Measurements from ENCODE around the gene ADORA2A.

Gene ADORA2A

DNA sequence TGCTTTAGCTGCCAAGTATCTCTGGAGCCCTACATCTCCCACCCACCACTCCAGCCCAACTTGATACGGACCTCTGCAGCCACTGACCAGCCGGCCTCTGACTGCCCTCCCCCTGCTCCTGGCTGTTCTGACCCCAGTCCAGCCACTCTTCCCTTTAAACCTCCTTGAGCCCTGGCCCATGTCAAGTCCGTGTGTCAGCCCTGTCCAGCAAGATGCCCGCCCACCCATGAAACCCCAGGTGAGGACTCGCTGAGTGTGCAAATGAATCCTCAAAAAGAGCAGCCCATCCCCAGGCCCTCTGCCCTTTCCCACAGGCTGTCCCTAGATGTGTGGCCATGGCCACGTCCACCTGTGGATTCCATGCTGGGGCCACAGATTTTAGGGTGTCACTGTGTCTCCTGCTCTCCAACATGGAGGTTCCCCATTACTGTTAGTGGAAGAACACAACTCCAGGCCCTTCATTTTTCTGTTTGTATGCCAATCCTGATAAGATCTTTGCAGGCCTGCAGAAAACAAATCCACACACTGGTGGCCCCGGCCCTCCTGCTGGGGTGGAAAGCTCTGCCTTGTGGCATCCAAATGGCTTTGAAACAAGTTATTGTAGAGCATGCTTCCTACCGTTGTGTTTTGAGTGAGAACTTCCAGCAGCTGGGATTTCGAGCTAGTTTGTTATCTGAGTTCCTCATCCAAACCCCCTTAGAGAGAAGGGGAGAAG lies 22.7 kb upstream of the ADORA2A start:
- DNase-seq, result no peak

DNA sequence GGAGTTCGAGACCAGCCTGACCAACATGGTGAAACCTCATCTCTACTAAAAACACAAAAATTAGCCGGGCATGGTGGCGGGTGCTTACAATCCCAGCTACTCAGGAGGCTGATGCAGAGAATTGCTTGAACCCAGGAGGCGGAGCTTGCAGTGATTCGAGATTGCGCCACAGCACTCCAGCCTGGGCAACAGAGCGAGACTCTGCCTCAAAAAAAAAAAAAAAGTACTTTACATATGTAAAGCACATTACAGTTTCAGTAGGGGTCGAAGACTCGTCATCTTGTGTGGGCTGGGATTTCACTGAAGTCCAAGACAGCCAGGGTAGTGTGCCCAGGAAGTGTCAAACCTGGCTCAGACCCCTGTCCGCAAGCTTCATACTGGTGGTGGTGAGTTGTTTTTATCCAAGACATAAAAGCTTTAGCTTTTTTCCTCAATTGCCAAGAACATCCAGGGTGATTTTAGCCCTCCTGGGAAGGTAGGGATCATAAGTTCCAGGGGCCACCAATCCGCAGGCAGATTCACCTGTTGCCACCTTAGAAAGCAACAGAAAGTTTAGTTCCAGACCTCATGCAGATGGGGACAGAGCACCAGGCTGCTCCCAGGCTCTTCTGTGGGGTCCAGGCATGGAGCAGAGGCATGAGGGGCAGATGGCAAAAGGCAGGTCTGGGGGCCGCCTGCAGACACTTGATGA lies 21.6 kb upstream of the ADORA2A start:
- DNase-seq, result no peak

DNA sequence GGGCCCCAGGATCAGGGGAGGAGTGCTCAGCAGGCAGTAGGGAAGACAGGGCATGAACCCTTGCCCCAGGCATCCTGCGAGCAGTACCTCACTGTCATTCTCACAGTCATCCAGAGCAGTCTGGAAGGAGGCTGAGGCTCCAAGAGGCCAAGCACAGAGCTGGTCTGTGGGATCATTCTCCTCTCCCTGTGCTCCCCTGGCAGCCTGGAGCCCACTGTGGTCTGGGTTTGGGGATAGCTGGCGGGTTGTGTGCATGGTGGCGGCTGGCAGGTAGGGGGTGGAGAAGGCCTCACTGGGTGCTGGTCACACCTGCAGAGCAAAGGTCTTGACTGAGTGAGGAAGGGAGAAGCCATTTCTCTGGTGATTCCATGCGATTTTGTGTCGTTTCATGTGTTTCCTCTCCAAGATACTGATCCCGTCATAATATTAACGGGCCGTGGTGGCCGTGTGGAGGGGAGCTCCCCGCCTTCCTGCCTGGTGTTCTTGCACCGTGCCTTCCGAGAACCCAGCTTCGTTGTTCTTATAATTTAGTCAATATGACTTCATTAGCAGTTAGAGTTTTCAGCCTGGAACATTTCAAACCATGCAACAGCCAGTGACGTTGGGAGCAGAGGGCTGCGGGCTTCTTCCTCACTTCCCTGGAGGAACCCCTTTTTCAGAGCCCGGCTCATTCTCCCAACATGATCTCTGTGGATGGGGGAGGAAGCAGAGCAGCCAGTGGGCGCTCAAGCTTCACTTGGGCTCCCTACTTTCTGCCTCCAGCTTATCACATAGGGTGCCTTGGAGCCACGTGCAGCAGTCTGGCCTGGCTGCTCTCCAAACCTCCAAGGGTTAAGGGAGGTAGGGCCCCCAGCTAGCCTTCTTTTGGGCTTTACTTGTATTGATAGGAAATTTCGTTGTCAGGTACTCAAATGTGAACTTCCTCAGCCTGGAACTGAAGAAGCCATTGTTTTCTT lies 20.8 kb upstream of the ADORA2A start:
- no peak for DNase-seq

DNA sequence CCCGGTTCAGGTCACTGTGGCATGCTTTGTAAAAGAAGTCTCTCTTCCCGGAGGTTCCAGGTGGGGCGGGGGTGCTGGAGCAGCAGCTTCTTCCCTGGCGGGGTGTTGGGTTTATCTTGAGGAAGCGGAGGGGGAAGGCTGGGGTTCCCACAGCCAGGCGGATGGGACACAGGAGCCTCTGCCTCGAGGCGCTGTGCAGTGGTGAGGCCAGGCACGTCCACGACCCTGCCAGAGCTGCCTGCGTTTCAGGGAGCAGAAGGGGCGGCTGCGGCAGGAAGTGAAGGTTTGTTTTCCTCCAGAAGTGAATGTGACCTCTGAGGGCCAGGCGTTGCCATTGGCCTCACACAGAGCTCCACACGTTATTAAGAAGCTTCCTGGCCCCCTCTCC lies 20.1 kb upstream of the ADORA2A start:
- DNase-seq, result no peak

DNA sequence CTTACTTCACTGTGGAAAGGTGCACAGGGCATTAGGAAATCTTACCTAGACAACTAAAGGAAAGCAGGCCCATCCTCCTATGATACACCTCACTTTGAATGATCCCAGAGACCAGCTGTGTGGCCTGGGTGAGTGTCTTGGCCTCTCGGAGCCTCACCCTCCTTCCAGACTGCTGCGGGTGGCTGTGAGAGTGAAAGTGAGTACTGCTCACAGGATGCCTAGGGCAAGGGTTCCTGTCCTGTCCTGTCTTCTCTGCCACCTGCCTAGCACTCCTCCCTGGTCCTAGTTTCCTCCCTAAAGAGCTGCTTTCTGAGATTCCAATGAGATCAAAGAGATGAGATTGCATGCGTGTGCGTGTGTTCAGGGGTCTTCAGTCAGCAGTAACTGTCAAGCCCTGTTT lies 19.5 kb upstream of the ADORA2A start:
- no peak for DNase-seq

DNA sequence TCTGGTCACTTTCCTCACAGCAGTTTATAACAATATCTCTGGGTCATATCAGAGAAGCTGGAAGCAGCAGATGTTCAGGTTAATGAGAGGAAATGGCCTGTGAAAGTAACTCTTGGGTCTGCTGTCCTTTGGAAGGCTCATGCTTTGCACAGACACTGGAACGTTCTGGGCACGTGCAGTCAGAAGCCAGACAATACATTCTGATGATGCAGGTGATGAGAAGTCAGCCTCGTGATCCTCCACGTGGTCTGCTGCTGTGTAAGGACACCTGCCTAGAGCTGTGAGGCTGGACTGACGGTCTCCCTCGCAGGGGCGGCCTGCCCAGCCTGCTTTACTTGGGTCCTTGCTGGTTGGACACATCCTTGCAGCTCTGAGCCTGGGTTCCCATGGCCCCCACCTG lies 18.8 kb upstream of the ADORA2A start:
- DNase-seq, result no peak

DNA sequence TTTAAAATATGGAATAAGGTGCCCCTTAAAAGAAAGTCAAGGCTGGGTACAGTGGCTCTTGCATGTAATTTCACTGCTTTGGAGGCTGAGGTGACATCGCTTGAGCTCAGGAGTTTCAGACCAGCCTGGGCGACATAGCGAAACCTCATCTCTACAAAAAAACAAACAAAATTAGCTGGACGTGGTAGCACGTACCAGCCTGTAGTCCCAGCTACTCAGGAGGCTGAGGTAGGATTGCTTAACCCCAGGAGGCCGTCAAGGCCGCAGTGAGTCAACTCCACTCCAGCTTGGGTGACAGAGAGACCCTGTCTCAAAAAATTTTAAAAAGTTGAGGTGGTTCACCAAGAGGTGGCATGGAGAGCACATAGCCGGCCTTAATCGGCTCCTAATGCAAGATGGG lies 17.7 kb upstream of the ADORA2A start:
- DNase-seq, result no peak

DNA sequence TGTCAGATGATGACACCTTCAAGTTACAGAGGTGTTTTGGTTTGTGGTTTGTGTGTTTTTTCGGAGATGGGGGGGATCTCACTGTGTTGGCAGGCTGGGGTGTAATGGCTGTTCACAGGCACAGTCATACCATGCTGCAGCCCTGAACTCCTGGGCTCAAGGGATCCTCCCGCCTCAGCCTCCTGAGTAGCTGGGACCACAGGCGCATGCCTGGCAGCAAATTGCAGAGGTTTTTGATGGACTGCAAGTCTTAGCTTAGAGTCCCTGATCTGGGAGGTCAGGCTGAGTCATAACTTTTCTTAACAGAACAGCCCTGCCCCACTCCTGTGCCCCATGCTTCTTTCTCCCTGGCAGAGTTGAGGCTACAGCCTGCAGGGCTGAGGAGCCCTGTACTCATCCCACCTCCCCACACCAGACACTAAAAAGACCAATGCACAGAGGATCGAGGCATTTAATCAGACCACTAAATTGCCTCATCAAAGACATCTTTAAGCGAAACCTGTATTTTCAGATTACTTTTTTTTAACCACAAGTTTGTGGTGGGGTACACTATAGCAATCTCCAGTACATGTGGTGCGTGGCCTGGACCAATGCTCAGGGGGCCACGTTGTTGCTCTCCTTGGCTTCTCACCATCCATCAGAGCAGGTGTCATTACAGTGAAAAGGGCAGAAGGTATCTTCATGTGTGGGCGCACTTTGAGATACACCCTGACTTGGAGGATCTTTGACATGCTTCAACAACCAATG lies 17.1 kb upstream of the ADORA2A start:
- no peak for DNase-seq

DNA sequence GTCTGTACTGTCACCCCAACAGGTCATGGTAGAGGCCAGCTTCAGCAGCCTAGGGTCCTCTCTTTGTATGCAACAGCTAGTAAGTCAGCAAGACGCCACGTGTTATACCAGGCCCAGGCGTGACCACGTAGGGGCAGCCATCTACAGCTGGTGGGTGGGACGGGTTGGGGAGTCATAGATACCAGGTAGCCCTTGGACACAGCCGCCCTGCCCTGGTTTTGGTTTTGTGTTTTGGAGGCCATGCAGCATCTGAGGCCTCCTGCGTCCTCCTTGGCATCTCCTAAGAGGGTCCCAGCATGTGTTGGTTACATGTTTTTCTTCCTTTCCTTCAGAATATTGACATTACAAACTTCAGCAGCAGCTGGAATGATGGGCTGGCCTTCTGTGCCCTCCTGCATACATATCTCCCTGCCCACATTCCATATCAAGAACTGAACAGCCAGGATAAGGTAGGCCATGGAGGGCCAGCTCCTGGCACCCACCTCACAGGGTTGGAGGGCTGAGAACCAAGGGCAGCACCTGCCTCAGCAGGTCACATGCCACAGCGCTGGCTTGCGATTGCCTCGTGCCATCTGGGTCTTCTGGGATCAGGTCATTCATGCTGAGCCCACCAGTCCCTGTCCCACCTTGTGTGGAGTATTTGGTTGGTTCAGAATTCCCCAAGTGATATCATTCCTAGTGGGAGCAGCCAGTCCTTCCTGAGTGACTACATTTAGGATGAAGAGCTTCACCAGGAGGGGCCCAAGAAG lies 16.0 kb upstream of the ADORA2A start:
- no peak for DNase-seq

DNA sequence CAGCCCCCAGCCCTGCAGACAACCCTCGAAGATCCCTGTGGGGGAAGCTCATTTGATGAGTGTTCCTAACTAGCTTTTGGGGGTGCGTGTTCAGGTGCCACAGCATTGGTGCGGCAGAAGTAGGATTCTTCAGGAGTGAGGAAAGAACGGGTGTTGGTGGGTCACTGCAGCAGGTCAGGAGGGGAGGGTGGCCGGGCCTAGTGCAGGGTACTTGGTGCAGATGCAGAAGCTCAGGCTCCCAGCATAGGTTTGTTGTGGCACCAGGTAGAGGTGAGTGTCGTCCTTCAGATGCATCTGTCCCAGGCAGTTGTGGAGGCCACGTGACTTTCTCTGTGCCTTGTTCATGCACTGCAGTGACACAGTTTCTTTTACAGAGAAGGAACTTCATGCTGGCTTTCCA lies 15.1 kb upstream of the ADORA2A start:
- DNase-seq, result no peak

DNA sequence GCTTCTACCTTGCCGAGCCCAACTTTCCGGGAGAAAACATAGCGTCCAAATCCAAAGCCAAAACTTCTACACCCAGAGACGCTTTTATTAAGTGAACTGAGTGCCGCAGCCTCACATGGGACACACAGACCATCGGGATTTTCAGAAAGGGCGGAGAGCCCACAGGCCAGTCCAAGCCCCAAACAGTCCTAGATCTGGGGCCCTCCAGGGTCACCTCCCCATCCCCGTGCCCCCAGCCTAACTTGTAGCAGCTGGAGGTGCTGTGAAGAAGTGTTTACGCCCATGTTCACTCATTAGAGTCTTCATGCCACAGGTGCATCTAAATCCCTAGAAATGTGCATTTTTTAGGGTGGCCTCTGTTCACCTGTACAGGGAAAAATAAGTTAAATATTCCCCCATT lies 14.1 kb upstream of the ADORA2A start:
- no peak for DNase-seq

DNA sequence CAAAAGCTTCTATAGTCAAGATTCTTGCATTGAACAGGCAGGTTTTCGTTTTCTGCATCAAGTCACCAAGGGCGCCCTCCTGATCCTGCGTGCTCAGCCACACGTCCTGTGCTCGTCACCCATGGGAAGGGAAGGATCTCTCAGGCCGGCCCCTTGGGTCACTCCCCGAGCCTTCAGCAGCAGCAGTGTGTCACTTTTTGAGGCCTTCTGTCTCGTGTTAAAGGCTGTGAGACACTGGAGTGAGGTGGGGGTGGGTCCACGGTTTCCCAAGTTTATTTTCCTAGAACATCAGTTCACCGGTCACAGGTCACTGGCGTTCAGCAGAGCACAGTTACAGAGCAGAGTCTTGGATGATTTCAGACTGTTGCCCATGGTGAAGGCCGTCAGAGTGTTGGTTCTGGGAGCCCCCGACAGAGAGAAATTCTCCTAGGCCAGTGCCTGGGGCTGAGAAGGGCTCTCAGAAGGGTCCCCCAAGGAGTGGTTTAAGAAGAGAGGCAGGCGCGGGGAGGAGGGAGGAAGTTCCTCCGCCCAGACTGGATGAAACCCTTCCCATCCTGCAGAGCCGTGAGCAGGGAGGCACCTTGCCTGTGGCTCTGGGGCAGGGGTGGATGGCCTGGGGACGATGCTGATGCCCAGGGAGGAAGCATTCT lies 13.5 kb upstream of the ADORA2A start:
- no peak for DNase-seq

DNA sequence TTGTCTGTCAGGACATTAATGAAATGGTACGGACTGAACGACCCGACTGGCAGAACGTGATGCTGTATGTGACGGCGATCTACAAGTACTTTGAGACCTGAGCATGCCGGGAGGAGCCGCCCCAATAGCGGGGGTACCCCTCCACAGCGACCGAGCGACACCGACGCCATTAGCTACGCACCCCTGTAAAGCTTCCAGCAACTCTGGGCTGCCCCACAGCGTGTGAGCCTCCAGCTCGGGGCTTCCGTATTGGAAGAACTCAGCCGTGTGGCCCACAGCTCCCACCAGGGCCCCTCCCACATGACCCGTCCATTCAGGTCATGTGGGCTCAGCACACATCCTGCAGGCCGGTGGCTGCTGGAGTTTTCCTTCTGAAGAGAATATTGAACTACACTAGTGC lies 12.9 kb upstream of the ADORA2A start:
- no peak for DNase-seq

DNA sequence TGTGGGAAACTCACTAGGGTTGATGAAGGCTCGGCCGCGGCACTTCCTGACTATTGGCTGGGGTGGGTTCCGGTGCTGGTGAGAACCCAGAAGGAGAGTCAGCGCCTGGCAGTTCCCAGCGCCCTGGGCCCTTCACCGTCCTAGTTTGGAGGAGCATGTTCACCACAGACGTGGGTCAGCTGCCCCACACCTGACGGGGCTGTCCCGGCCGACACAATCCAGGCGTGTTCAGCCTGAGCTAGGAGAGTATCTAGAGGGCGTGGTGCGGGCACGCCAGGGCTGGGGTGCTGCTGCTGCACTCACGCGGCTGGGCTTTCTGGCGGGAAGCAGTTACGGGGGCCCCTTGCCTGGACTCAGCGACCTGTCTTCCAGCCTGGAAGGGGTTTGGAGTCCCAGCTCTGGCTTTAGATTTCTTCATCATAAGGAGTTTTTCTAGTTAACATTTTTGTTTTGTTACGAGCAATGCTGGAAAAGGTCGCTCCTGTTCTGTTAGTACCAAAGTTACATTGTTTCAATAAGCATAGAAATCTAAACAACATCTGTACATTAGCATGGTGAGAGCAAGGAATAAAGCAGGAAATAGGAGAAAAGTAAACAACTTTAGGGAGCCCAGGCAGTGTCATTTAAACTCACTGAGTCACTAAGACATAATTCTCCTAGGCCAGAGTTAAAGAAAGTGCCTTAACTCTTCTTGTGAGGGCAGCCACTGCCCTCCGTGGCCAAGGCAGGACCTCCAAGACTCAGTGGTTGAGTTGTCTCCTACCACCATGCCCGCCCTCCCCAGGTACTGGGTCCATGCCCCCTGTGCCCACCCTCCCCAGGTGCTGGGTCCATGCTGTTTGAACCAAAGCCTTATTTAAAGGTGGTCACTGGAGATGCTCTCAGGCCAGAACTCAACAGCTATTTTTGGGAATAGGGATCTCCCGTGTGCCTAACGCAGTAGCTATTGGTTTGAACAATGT lies 12.1 kb upstream of the ADORA2A start:
- no peak for DNase-seq

DNA sequence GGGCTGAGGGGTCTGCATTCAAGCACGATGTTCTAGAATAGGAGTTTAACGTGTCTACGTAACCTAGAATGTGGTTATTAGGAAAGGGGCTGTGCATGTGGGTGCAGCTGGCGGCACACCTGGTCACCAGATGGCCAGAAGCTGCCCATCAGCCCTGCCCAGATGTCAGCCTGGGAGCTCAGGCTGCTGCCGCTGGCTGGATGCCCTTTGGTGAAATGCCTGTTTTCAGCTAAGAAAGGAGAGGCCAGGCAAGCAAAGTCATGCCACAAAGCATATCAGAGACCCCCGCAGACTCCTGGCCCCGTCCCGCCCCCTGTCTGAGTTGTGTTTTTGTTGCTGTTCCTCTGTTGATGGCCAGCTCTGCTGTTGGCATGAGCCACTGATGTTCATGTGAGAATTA lies 11.3 kb upstream of the ADORA2A start:
- DNase-seq, result no peak

DNA sequence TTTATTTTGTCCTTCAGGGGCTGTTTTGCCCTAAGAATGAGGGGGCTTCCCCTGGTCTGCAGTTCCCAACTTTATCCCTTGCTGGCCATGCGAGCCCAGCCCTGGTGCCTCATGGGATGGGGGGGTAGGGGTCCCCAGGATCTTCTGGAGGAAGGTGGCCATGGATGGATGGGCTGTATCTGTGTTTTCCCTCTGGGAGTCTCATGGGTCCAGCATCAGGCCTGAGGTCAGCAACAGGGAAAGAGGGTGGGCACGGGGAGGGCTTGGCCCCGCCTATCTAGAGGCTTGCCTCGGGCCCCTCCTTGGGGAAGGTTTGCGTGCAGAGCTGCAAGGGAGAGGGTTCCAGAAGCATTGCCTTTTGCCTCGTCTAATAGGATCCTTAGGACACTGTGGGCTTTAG lies 10.8 kb upstream of the ADORA2A start:
- no peak for DNase-seq

DNA sequence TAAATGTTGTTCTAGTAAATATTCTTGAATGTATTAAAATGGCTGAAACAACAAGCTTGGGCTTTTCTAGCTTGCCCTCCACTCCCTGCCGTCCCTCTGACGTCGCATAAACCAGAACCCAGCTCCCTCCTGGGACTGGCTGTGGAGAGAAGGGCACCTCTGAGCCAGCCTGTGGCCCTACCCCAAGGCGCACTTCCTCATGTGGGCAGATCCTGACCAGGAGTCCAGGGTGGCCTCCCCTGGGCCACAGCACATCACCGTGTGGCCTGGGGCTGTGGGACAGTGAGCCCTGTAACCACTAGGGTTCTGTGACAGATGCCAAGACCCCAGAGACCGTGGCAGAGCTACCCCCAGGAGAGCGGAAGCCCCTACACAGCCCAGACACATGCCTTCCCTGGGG lies 10.2 kb upstream of the ADORA2A start:
- no peak for DNase-seq

DNA sequence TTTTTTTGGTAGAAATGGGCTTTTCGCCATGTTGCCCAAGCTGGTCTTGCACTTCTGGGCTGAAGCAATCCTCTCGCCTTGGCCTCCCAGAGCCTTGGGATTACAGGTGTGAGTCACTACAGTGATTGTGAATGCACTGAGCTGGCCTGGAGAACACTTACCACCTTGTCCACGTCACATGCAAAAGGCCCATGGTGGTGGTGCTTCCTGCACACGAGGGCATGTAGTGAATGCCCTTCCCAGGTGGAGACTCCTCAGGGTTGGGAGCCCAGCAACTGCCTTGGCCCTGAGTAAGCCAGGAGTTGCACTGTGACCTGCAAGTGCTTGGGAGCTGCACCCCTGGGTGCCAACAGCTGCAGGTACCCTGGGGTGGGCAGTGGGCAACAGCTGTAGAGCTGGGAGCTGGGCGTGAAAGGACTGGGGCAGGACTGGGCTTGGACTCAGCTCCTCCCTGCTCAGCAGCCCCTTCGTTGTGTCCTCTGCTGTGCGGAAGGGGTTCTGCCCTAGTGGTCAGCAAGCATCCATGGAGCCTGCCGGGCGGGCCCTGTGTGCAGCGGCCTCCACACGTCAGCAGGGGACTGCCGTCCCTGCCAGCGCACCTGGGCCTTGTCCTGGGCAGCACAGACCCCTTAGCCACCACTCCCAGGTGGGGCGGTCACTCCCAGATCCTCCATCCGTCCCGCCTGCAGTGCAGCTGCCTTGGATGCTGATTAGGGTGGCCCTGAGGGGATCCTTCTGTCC lies 9.3 kb upstream of the ADORA2A start:
- DNase-seq, result no peak

DNA sequence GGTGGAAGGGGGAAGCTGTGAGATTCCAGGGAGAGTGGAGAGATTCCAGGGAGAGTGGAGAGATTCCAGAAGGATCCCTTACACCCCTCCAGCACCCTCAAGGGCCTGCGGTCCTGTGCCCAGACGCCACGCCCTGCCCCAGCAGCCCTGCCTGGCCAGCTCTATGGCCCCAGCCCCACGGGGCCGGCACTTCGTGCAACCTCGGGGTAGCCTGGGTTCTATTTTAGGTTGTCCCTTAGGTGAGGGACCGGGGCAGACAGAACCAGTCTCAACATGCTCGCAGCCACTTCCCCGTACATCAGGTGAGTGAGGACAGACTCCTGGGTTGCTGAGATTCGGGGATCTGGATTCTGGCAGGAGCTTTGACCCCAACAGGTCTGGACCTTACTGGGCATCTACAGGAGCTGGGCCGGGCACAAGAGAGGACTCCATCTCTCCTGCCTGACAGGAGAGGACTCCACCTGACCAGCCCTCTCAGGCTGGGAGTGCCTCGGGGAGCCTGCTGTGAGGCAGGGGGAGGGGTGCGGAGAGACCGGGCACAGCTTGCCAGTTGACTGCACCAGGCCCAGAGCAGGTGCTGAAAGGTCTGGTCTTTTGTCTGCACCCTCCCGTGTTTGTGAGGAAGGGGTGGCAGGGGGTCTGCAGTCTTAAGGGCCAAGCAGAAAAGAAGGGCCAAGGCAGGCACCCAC lies 8.5 kb upstream of the ADORA2A start:
- DNase-seq, result no peak
